Measurements from ENCODE around the gene SCGB3A1.

The SCGB3A1 gene

GRCh38 chr5:180583738-180584137 is 7.6 kb downstream of the SCGB3A1 start:
- no peak for DNase-seq

- DNase-seq: no peak
Observed at GRCh38 chr5:180580681-180581080, 10.6 kb downstream of the SCGB3A1 start.

- no peak for DNase-seq
Observed at GRCh38 chr5:180575571-180575970, 15.7 kb downstream of the SCGB3A1 start.

GRCh38 chr5:180568914-180569313 is 22.4 kb downstream of the SCGB3A1 start:
- DNase-seq: no peak

GRCh38 chr5:180563994-180564393 is 27.3 kb downstream of the SCGB3A1 start:
- no peak for DNase-seq

- DNase-seq: no peak
Observed at GRCh38 chr5:180558232-180558631, 33.1 kb downstream of the SCGB3A1 start.

- DNase-seq: no peak
Observed at GRCh38 chr5:180557217-180557809, 34.0 kb downstream of the SCGB3A1 start.

- no peak for DNase-seq
Observed at GRCh38 chr5:180555168-180555921, 36.0 kb downstream of the SCGB3A1 start.

- no peak for DNase-seq
Observed at GRCh38 chr5:180553530-180553929, 37.8 kb downstream of the SCGB3A1 start.

GRCh38 chr5:180548563-180548962 is 42.7 kb downstream of the SCGB3A1 start:
- DNase-seq: no peak

GRCh38 chr5:180545248-180545647 is 46.1 kb downstream of the SCGB3A1 start:
- DNase-seq: no peak

GRCh38 chr5:180541710-180542109 is 49.6 kb downstream of the SCGB3A1 start:
- DNase-seq: no peak
